Measurements from ENCODE around the gene CTRB1. TPM values are rescaled to one million over a fixed set of nuclear protein-coding genes. Genes with fewer than 3 reads are reported as not detected.

Gene CTRB1
- total RNA-seq, 4 donors from 2014 or later, result not detected

GRCh38 chr16:75252946-75253911, 34.4 kb downstream of the CTRB1 start:
- 42 to 46% methylated on average over 13 to 14 of the region's 15 CpGs for WGBS, 2 donors
- peak overlapping the region; percentile 69 to 79 (median 78) for H3K27ac ChIP-seq
- no peaks in the 10 kb centered on the region for H3K36me3 ChIP-seq
- no peaks in the 10 kb centered on the region for H3K9me3 ChIP-seq
- H3K4me1 ChIP-seq, result peaks cover 73 to 86% of the 10 kb centered on the region in 2 donors
- intact Hi-C loops (cut with DNase I), result no loop called here
- TF ChIP-seq CTCF (IDR thresholded peaks at IDR 0.05) (no peak), POLR2A (IDR thresholded peaks at IDR 0.05) (no peak)
- H3K4me3 ChIP-seq (replicated peaks in 1 of 3), result no peak overlapping the region
- H3K27me3 ChIP-seq, result no peaks in the 10 kb centered on the region
- peak; percentile 71 to 80 for DNase-seq

- no peaks in the 10 kb centered on the region for H3K36me3 ChIP-seq
- peak in 1 of 2 donors; percentile 3 for DNase-seq
- TF ChIP-seq POLR2A (IDR thresholded peaks at IDR 0.05) (no peak), CTCF (IDR thresholded peaks at IDR 0.05) (no peak)
- intact Hi-C loops (cut with DNase I), result no loop called here
- no peaks in the 10 kb centered on the region for H3K27me3 ChIP-seq
- WGBS, 2 donors, result 87% methylated on average over 3 to 4 of the region's 5 CpGs
- no peak overlapping the region for H3K4me3 ChIP-seq (replicated peaks in 1 of 3)
- H3K9me3 ChIP-seq, result no peaks in the 10 kb centered on the region
- peaks cover 72 to 86% of the 10 kb centered on the region in 2 donors for H3K4me1 ChIP-seq
- H3K27ac ChIP-seq, result peak overlapping the region; percentile 22 to 78 (median 66)
Measured at GRCh38 chr16:75254359-75254837, 35.6 kb downstream of the CTRB1 start.

- Histone ChIP-seq H3K36me3 (no peaks in the 10 kb centered on the region), H3K27me3 (no peaks in the 10 kb centered on the region), H3K9me3 (no peaks in the 10 kb centered on the region), H3K4me1 (peaks cover 58 to 78% of the 10 kb centered on the region in 2 donors), H3K27ac (peak overlapping the region; percentile 78 to 85 (median 83)), H3K4me3 (replicated peaks in 1 of 3) (no peak overlapping the region)
- 57 to 64% methylated on average over 7 to 11 of the region's 12 CpGs for WGBS, 2 donors
- peak; percentile 76 to 80 for DNase-seq
- TF ChIP-seq POLR2A (IDR thresholded peaks at IDR 0.05) (no peak), CTCF (IDR thresholded peaks at IDR 0.05) (no peak)
- intact Hi-C loops (cut with DNase I), result no loop called here
Measured at GRCh38 chr16:75256059-75256571, 37.3 kb downstream of the CTRB1 start.

GRCh38 chr16:75256696-75257343, 38.0 kb downstream of the CTRB1 start:
- WGBS, 2 donors, result 35 to 54% methylated on average over 4 to 13 of the region's 14 CpGs
- intact Hi-C loops (cut with DNase I), result no loop called here
- H3K36me3 ChIP-seq, result no peaks in the 10 kb centered on the region
- no peak overlapping the region for H3K4me3 ChIP-seq (replicated peaks in 1 of 3)
- TF ChIP-seq CTCF (IDR thresholded peaks at IDR 0.05) (no peak), POLR2A (IDR thresholded peaks at IDR 0.05) (no peak)
- no peaks in the 10 kb centered on the region for H3K9me3 ChIP-seq
- H3K27me3 ChIP-seq, result no peaks in the 10 kb centered on the region
- peak in 1 of 2 donors; percentile 38 for DNase-seq
- H3K27ac ChIP-seq, result peak overlapping the region; percentile 78 to 85 (median 83)
- peaks cover 57 to 82% of the 10 kb centered on the region in 2 donors for H3K4me1 ChIP-seq

All from thyroid gland (tissue), 4 donors.